ENCODE measurements around the gene C2orf66. TPM values are rescaled to one million over a fixed set of nuclear protein-coding genes. Genes with fewer than 3 reads are reported as not detected.

C2orf66 gene
- total and polyA plus RNA-seq, 7 donors, result 0.03 TPM; not detected in 6

DNA sequence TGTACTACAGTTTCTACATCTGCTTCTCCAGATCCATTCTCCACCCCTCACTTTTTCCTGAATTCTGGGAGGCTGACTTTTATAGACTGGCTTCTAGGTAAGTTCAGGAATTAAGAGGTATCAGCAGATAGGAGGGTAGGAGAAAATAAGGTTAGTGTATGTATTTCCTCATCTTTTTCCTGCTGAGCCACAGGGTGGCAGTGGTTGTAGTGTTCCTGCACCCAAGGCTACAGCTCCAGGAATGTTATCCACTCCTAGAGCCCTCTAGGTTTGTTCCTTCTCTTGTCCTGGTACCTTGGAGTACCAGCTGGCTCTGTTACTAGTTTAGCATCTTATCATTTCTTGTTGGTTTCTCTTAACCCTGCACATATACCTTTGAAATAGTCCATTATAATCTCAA is 40.7 kb upstream of the C2orf66 start:
- Histone ChIP-seq H3K4me3 (no peak overlapping the region), H3K4me1 (no peaks in the 10 kb centered on the region), H3K36me3 (ENCODE audit: insufficient read depth in 1 of 2, low read depth in 1 of 2) (peaks cover 0 to 17% of the 10 kb centered on the region in 2 donors), H3K27me3 (ENCODE audit: insufficient read depth in 3 of 3, low read length in 2 of 3) (no peaks in the 10 kb centered on the region), H3K9me3 (no peaks in the 10 kb centered on the region), H3K27ac (no peak overlapping the region)
- no peak for DNase-seq
- TF ChIP-seq, protein P1, sequence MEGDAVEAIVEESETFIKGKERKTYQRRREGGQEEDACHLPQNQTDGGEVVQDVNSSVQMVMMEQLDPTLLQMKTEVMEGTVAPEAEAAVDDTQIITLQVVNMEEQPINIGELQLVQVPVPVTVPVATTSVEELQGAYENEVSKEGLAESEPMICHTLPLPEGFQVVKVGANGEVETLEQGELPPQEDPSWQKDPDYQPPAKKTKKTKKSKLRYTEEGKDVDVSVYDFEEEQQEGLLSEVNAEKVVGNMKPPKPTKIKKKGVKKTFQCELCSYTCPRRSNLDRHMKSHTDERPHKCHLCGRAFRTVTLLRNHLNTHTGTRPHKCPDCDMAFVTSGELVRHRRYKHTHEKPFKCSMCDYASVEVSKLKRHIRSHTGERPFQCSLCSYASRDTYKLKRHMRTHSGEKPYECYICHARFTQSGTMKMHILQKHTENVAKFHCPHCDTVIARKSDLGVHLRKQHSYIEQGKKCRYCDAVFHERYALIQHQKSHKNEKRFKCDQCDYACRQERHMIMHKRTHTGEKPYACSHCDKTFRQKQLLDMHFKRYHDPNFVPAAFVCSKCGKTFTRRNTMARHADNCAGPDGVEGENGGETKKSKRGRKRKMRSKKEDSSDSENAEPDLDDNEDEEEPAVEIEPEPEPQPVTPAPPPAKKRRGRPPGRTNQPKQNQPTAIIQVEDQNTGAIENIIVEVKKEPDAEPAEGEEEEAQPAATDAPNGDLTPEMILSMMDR (IDR thresholded peaks at IDR 0.05), result no peak
- no peak for ATAC-seq
- intact Hi-C loops (cut with DNase I), result no loop called here

DNA sequence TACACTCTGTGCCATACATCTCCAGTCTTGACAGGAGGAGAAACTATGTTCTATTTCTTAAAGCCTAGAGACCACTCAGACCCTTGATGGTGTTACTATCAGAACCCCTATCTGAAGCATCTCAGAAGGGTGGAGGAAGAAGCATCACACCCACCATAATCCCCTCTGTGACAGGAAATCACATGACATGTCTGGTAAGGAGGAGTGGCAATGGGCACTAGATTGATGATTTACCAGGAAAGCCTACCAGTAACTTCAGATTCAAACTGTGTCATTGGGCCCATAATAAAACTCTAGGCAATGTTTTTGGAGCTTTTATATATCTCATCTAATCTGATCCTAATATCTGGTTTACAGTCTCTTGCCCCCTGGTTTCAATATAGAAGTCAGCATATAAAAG is 37.1 kb upstream of the C2orf66 start:
- H3K36me3 ChIP-seq (ENCODE audit: insufficient read depth in 1 of 2, low read depth in 1 of 2), result peaks cover 0 to 46% of the 10 kb centered on the region in 2 donors
- no peak for ATAC-seq
- H3K27ac ChIP-seq, result no peak overlapping the region
- TF ChIP-seq, protein P1 (IDR thresholded peaks at IDR 0.05), result no peak
- intact Hi-C loops (cut with DNase I), result no loop called here
- no peaks in the 10 kb centered on the region for H3K4me1 ChIP-seq
- no peaks in the 10 kb centered on the region for H3K9me3 ChIP-seq
- no peaks in the 10 kb centered on the region for H3K27me3 ChIP-seq (ENCODE audit: insufficient read depth in 3 of 3, low read length in 2 of 3)
- DNase-seq, result no peak
- no peak overlapping the region for H3K4me3 ChIP-seq

DNA sequence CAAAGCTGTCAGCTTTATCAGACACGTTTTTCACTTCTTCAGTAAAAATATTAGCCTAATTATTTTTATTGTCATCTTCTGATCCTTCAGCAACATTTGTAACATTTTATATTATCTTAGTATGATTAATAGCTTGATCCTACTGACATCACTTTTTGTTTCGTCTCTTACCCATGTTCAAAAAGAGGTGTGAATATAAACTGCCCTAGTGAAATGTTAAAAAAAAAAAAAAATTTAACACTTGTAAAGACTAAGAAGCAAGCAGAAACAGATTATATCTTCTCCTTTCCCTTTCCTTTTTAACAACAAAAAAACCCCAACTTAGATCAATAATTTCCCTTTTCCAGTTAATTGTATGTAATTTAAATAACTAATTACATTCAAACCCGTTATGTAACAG is 36.2 kb upstream of the C2orf66 start:
- H3K27me3 ChIP-seq (ENCODE audit: insufficient read depth in 3 of 3, low read length in 2 of 3), result no peaks in the 10 kb centered on the region
- intact Hi-C loops (cut with DNase I), result no loop called here

DNA sequence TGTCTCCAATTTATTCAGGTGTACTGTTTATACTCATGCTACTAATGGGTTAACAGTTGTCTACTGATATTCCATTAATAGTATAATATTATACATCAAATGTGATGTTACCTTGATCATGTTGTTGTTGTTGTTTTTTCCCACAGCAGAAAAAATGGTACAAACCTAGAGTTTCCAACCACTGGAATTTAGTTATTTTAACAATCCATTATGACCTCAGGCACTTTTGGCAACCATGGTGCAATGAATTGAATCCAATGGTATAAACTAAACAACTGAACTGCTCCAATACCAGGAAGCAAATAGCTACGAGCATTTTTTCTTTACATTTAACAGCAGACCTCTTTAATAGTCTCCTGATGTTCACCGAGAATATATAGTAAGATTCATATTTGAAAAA is 31.0 kb upstream of the C2orf66 start:
- peaks cover 2 to 72% of the 10 kb centered on the region in 2 donors for H3K36me3 ChIP-seq (ENCODE audit: insufficient read depth in 1 of 2, low read depth in 1 of 2)
- 92 to 93% (median 92%) methylated on average over 2 of the region's 2 CpGs for WGBS, 3 donors
- no peak for DNase-seq
- intact Hi-C loops (cut with DNase I), result no loop called here
- TF ChIP-seq, protein P1 (IDR thresholded peaks at IDR 0.05), result no peak
- ATAC-seq, result no peak
- H3K4me1 ChIP-seq, result no peaks in the 10 kb centered on the region
- no peaks in the 10 kb centered on the region for H3K9me3 ChIP-seq
- no peak overlapping the region for H3K4me3 ChIP-seq
- H3K27me3 ChIP-seq (ENCODE audit: insufficient read depth in 3 of 3, low read length in 2 of 3), result no peaks in the 10 kb centered on the region
- H3K27ac ChIP-seq, result no peak overlapping the region

More for the DNA sequence above, 36.2 kb upstream of the C2orf66 start:
- no peak for DNase-seq
- Histone ChIP-seq H3K9me3 (no peaks in the 10 kb centered on the region), H3K4me3 (no peak overlapping the region), H3K36me3 (ENCODE audit: insufficient read depth in 1 of 2, low read depth in 1 of 2) (peaks cover 0 to 56% of the 10 kb centered on the region in 2 donors), H3K27ac (no peak overlapping the region), H3K4me1 (no peaks in the 10 kb centered on the region)
- TF ChIP-seq, protein P1 (IDR thresholded peaks at IDR 0.05), result no peak
- 92 to 93% (median 93%) methylated on average over 3 of the region's 3 CpGs for WGBS, 3 donors
- no peak for ATAC-seq

DNA sequence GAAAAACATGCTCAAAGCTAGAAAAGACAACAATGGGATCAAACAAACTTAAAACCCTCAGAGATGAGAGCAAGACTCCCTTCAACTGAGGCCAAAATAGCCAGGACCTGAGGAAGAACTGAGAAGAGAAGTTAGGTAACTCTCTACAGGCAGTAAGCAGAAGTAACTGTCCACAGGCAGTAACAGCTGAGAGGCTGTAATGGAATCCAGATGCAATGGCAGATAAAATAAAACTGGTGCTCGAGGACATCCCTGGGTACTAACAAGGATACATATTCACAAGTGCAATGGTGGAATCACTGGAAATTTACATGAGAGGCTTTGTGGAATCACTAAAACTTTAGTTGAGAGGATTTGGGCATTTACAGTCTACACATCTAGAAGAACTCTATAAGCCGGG is 30.4 kb upstream of the C2orf66 start:
- Histone ChIP-seq H3K4me3 (no peak overlapping the region), H3K27ac (no peak overlapping the region), H3K36me3 (ENCODE audit: insufficient read depth in 1 of 2, low read depth in 1 of 2) (peaks cover 2 to 70% of the 10 kb centered on the region in 2 donors), H3K9me3 (no peaks in the 10 kb centered on the region), H3K27me3 (ENCODE audit: insufficient read depth in 3 of 3, low read length in 2 of 3) (no peaks in the 10 kb centered on the region), H3K4me1 (no peaks in the 10 kb centered on the region)
- DNase-seq (no peak), ATAC-seq (no peak)
- 89 to 95% (median 90%) methylated on average over 2 of the region's 2 CpGs for WGBS, 3 donors
- intact Hi-C loops (cut with DNase I), result no loop called here
- TF ChIP-seq, protein P1 (IDR thresholded peaks at IDR 0.05), result no peak

Measured in psoas muscle (tissue), 8 donors.